ENCODE results near the gene MYLK. TPM values are rescaled to one million over a fixed set of nuclear protein-coding genes. Genes with fewer than 3 reads are reported as not detected.

The MYLK gene
- total and polyA plus RNA-seq, 2 experiments from 2014 or later = 13.1 to 27.1 TPM

- H3K4me2 ChIP-seq = no peak overlapping the region
- TF ChIP-seq EZH2 (IDR thresholded peaks at IDR 0.05; ENCODE audit: borderline replicate concordance) (no peak), CTCF (IDR thresholded peaks at IDR 0.05; ENCODE audit: poor library complexity) (no peak)
- H3K27ac ChIP-seq = no peak overlapping the region
- no peaks in the 10 kb centered on the region for H3K36me3 ChIP-seq (replicated peaks; ENCODE audit: insufficient read depth, low read depth)
- H2AFZ ChIP-seq = no peak overlapping the region
- H4K20me1 ChIP-seq (ENCODE audit: insufficient read depth, poor library complexity, severe bottlenecking) = no peaks in the 10 kb centered on the region
- no peaks in the 10 kb centered on the region for H3K79me2 ChIP-seq
- 79% methylated on average over 7 of the region's 7 CpGs for WGBS (ENCODE audit: low lambda C conversion rate, missing lambda C conversion rate)
- no peaks in the 10 kb centered on the region for H3K4me1 ChIP-seq (ENCODE audit: insufficient read depth)
- no peaks in the 10 kb centered on the region for H3K9me2 ChIP-seq (replicated peaks; ENCODE audit: insufficient read depth)
- no peak for DNase-seq (ENCODE audit: low spot score)
- no peaks in the 10 kb centered on the region for H3K27me3 ChIP-seq
- no peak overlapping the region for H3K4me3 ChIP-seq
- H3K9me3 ChIP-seq (ENCODE audit: low read depth) = no peaks in the 10 kb centered on the region
Measured at GRCh38 chr3:123831420-123831819, 52.7 kb downstream of the MYLK start.

- no peaks in the 10 kb centered on the region for H3K9me2 ChIP-seq (replicated peaks; ENCODE audit: insufficient read depth)
- no peaks in the 10 kb centered on the region for H3K79me2 ChIP-seq
- H3K4me1 ChIP-seq (ENCODE audit: insufficient read depth) = peaks cover 6% of the 10 kb centered on the region
- no peaks in the 10 kb centered on the region for H4K20me1 ChIP-seq (ENCODE audit: insufficient read depth, poor library complexity, severe bottlenecking)
- WGBS (ENCODE audit: low lambda C conversion rate, missing lambda C conversion rate) = 95% methylated on average over 1 of the region's 1 CpG
- no peak overlapping the region for H2AFZ ChIP-seq
- no peak overlapping the region for H3K27ac ChIP-seq
- H3K27me3 ChIP-seq = no peaks in the 10 kb centered on the region
- H3K9me3 ChIP-seq (ENCODE audit: low read depth) = no peaks in the 10 kb centered on the region
- no peak for DNase-seq (ENCODE audit: low spot score)
- H3K36me3 ChIP-seq (replicated peaks; ENCODE audit: insufficient read depth, low read depth) = no peaks in the 10 kb centered on the region
- TF ChIP-seq CTCF (IDR thresholded peaks at IDR 0.05; ENCODE audit: poor library complexity) (no peak), EZH2 (IDR thresholded peaks at IDR 0.05; ENCODE audit: borderline replicate concordance) (no peak), EZH2phosphoT487 (IDR thresholded peaks at IDR 0.05; ENCODE audit: low read depth, severe bottlenecking, unreplicated experiment) (no peak)
- H3K4me2 ChIP-seq = no peak overlapping the region
- H3K4me3 ChIP-seq = no peak overlapping the region
Measured at GRCh38 chr3:123821920-123822319, 62.2 kb downstream of the MYLK start.

GRCh38 chr3:123819949-123820348 is 64.2 kb downstream of the MYLK start:
- Histone ChIP-seq H3K79me2 (no peaks in the 10 kb centered on the region), H3K27ac (no peak overlapping the region), H3K4me1 (ENCODE audit: insufficient read depth) (peaks cover 6% of the 10 kb centered on the region), H3K9me2 (replicated peaks; ENCODE audit: insufficient read depth) (no peaks in the 10 kb centered on the region), H3K27me3 (no peaks in the 10 kb centered on the region), H3K4me2 (no peak overlapping the region), H2AFZ (no peak overlapping the region), H3K4me3 (no peak overlapping the region), H3K9me3 (ENCODE audit: low read depth) (no peaks in the 10 kb centered on the region), H3K36me3 (replicated peaks; ENCODE audit: insufficient read depth, low read depth) (no peaks in the 10 kb centered on the region), H4K20me1 (ENCODE audit: insufficient read depth, poor library complexity, severe bottlenecking) (no peaks in the 10 kb centered on the region)
- no peak for DNase-seq (ENCODE audit: low spot score)
- 94% methylated on average over 1 of the region's 1 CpG for WGBS (ENCODE audit: low lambda C conversion rate, missing lambda C conversion rate)
- TF ChIP-seq EZH2 (IDR thresholded peaks at IDR 0.05; ENCODE audit: borderline replicate concordance) (no peak), CTCF (IDR thresholded peaks at IDR 0.05; ENCODE audit: poor library complexity) (no peak), EZH2phosphoT487 (IDR thresholded peaks at IDR 0.05; ENCODE audit: low read depth, severe bottlenecking, unreplicated experiment) (no peak)

DNA sequence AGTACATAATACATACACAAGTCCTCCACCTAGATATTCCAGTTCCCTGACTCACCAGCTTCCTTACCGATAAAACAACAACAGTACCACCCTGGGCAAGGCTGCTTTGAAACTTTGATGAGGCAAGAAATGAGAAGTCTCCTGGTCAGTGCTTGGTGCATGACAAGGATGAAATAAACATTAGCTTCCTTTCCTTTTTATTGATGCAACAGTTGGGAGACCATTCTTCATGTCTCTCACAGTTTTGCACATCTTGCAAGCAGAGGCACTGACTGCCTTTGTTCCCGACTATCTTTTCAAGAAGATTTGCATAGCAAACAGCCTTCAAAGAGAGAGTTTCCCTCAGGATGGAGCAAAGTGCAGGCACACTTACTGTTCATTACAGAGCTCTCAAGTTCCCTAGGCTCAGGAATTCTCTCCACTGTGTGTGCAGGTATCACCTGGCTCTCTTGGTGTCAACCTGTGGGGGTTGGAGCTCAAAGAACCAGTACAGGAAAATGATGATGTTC is 65.2 kb downstream of the MYLK start:
- H3K27ac ChIP-seq = peak overlapping the region; percentile 17
- H3K27me3 ChIP-seq = no peaks in the 10 kb centered on the region
- H3K36me3 ChIP-seq (replicated peaks; ENCODE audit: insufficient read depth, low read depth) = no peaks in the 10 kb centered on the region
- H4K20me1 ChIP-seq (ENCODE audit: insufficient read depth, poor library complexity, severe bottlenecking) = no peaks in the 10 kb centered on the region
- TF ChIP-seq EZH2 (IDR thresholded peaks at IDR 0.05; ENCODE audit: borderline replicate concordance) (no peak), EZH2phosphoT487 (IDR thresholded peaks at IDR 0.05; ENCODE audit: low read depth, severe bottlenecking, unreplicated experiment) (no peak), CTCF (IDR thresholded peaks at IDR 0.05; ENCODE audit: poor library complexity) (no peak)
- peak overlapping the region; percentile 4 for H3K4me2 ChIP-seq
- no peaks in the 10 kb centered on the region for H3K9me3 ChIP-seq (ENCODE audit: low read depth)
- H3K9me2 ChIP-seq (replicated peaks; ENCODE audit: insufficient read depth) = no peaks in the 10 kb centered on the region
- H3K4me1 ChIP-seq (ENCODE audit: insufficient read depth) = peaks cover 6% of the 10 kb centered on the region
- H3K79me2 ChIP-seq = no peaks in the 10 kb centered on the region
- no peak overlapping the region for H3K4me3 ChIP-seq
- DNase-seq (ENCODE audit: low spot score) = peak; percentile 41
- H2AFZ ChIP-seq = no peak overlapping the region
- 33% methylated on average over 2 of the region's 2 CpGs for WGBS (ENCODE audit: low lambda C conversion rate, missing lambda C conversion rate)
